ENCODE results near the gene PSME1. TPM values are rescaled to one million over a fixed set of nuclear protein-coding genes. Genes with fewer than 3 reads are reported as not detected.

The PSME1 gene
- total and polyA plus RNA-seq, 11 donors = 87.3 to 331 (median 113) TPM

DNA sequence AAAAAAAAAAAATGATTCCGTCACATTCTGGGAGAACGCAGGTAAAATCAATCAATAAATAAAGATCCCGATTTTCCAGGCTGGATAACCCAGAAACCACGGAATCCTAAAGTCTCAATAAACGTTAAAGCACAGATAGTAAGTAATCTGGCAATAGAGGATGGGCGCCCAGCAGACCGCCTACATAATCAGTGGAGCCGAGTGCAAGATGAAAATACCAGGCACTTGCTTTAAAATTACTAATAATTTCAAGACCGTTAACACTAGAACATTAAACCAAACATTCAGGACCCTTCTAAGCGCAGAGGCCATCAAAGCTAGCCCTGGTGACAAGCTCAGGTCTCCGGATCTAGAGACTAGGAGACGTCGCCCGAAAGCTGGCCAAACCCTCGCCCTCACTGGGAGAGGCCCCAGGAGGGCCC is 22.6 kb upstream of the PSME1 start:
- peaks cover 3 to 39% (median 24%) of the 10 kb centered on the region in 12 donors for H3K4me1 ChIP-seq
- 19 to 22% (median 20%) methylated on average over 15 of the region's 15 CpGs for WGBS, 4 donors
- no peaks in the 10 kb centered on the region for H3K9me3 ChIP-seq
- H3K27ac ChIP-seq = peak overlapping the region; percentile 95 to 100 (median 97)
- H3K4me3 ChIP-seq = peak overlapping the region; percentile 48 to 79 (median 71)
- peak in 1 of 4 donors; percentile 0 for ATAC-seq
- TF ChIP-seq, protein P1, sequence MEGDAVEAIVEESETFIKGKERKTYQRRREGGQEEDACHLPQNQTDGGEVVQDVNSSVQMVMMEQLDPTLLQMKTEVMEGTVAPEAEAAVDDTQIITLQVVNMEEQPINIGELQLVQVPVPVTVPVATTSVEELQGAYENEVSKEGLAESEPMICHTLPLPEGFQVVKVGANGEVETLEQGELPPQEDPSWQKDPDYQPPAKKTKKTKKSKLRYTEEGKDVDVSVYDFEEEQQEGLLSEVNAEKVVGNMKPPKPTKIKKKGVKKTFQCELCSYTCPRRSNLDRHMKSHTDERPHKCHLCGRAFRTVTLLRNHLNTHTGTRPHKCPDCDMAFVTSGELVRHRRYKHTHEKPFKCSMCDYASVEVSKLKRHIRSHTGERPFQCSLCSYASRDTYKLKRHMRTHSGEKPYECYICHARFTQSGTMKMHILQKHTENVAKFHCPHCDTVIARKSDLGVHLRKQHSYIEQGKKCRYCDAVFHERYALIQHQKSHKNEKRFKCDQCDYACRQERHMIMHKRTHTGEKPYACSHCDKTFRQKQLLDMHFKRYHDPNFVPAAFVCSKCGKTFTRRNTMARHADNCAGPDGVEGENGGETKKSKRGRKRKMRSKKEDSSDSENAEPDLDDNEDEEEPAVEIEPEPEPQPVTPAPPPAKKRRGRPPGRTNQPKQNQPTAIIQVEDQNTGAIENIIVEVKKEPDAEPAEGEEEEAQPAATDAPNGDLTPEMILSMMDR (IDR thresholded peaks at IDR 0.05) = no peak
- TF ChIP-seq POLR2A (IDR thresholded peaks at IDR 0.05) = no peak
- intact Hi-C loops (cut with DNase I) = loop anchor here in 1 of 10 donors (5.0 kb wide), 1 partner anchor 34 kb away; the partner anchor contains the start of genes PSME2 and RNF31
- DNase-seq = no peak
- H3K36me3 ChIP-seq = peaks cover 0 to 22% (median 16%) of the 10 kb centered on the region in 9 donors
- H3K27me3 ChIP-seq = no peaks in the 10 kb centered on the region

DNA sequence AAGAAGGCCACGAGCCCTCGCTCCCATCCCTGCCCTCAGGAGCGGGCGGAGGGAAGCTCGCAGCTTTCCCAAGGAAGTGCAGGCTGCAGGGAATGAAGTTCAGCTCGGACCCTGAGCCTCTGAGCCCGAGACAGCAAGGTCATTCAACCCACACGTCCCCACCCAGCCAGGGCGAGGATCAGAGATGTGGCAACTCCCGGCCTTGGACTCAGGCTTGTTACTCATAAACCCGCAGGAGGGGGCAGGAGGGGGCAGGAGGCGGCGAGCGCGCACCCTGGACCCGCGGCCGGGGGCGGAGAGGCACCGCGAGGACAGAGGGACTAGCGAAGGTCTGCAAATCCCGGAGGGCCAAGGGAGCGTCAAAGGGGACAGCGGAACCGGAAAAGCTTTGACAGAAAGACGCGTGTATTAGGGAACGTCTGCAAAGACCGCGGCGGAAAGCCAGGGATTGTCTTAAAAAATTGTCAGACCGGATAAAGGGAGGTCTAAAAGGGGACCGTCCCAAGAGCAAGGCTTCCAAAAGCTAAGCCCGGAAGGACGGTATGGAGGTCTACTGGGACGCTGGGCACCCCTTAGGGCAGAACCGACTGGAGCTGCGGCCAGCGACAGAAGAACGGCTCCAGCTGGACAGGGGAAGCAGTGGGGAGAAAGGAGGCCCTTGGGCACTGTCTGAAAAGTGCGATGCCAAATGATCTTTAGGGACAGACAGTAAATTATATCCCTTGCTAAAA is 22.0 kb upstream of the PSME1 start:
- peaks cover 0 to 28% (median 22%) of the 10 kb centered on the region in 9 donors for H3K36me3 ChIP-seq
- no peaks in the 10 kb centered on the region for H3K27me3 ChIP-seq
- 0 to 1% (median 1%) methylated on average over 39 to 42 of the region's 42 CpGs for WGBS, 4 donors
- ATAC-seq = peak; percentile 45 to 64 (median 59)
- peaks cover 0 to 33% (median 20%) of the 10 kb centered on the region in 12 donors for H3K4me1 ChIP-seq
- DNase-seq = peak; percentile 89 to 92 (median 90)
- intact Hi-C loops (cut with DNase I) = loop anchor here in 5 of 10 donors (1.0 to 5.0 kb wide), 8 partner anchors 17 to 75 kb away; partner anchors contain the start of genes IRF9 (in 3 of the 5), EMC9 (in 2 of the 5), PSME2 (in 2 of the 5) and FITM1 (in 1 of the 5)
- TF ChIP-seq, protein P1 (IDR thresholded peaks at IDR 0.05) = peak in 1 of 12 donors; percentile 5
- TF ChIP-seq POLR2A (IDR thresholded peaks at IDR 0.05) = peak in 1 of 2 donors; percentile 59
- no peaks in the 10 kb centered on the region for H3K9me3 ChIP-seq
- H3K4me3 ChIP-seq = peak overlapping the region; percentile 48 to 79 (median 71)
- H3K27ac ChIP-seq = peak overlapping the region; percentile 95 to 100 (median 97)

DNA sequence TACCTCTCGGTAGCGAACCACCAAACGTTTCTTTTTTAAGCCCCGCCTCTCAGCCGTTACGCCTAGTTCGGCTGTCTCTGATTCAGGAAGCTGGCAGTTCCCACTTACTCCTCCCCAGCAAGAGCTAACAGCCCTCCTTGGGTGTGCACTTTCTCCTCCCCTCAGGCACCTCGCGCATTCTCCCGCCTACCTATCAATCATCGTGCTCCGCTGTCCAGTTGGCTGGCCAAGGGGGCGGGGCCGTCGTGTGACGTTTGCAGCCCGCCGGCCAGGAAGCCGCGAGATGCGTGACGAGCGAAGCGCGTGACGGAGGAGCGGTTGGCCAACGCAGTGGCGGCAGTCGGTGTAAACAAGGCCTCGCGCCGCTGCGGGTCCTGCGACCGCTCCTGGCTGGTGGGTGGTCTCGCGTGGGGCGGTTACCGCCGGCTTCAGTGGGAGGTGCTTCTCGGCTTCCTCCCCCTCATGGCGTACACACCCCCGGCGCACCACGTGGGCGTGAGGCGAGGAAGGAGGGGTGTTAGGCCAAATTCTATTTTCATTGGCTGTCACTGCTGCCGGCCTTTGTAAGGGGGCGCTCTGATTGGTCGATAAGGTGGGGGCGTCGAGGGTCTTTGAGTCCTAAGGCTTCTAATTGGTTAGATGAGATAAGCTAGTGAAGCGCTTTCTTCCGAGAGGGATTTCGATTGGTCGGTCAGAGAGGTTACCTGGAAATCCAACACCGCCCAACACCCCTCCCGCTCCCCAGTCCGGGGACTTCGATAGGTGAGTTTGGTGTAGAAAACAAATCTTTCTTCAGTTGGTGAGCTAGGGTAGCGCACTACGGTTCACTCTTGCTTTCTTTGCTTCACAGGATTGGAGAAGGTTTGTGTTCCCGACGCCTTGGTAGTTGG is 21.2 kb upstream of the PSME1 start, which contains the start of the genes DCAF11 and NRL:
Gene DCAF11 (plus strand): TSS at position 246 of the 890 bp plus-strand sequence. CDS start 818 bp downstream, outside the sequence.
Gene NRL (minus strand): TSS at position 418 of the 890 bp plus-strand sequence. CDS start 32,101 bp downstream, outside the sequence.
- peak; percentile 93 to 95 (median 94) for ATAC-seq
- Histone ChIP-seq H3K27ac (peak within 1 kb of the TSS; percentile 95 to 100 (median 97)), H3K4me1 (peaks cover 0 to 31% (median 18%) of the 10 kb centered on the region in 12 donors), H3K27me3 (no peaks in the 10 kb centered on the region), H3K36me3 (peaks cover 0 to 36% (median 30%) of the 10 kb centered on the region in 9 donors), H3K4me3 (peak within 1 kb of the TSS; percentile 48 to 79 (median 71)), H3K9me3 (no peaks in the 10 kb centered on the region)
- 0% methylated on average over 44 to 65 of the region's 65 CpGs for whole genome bisulfite sequencing, 4 donors
- peak; percentile 99 for DNase-seq
- TF ChIP-seq, protein P1 (IDR thresholded peaks at IDR 0.05) = peak in 2 of 12 donors; percentile 22 to 36
- peak in 1 of 2 donors; percentile 9 for TF ChIP-seq POLR2A (IDR thresholded peaks at IDR 0.05)
- intact Hi-C loops (cut with DNase I) = loop anchor here in 5 of 10 donors (1.0 to 5.0 kb wide), 8 partner anchors 16 to 74 kb away; partner anchors contain the start of genes IRF9 (in 3 of the 5), EMC9 (in 2 of the 5), PSME2 (in 2 of the 5) and FITM1 (in 1 of the 5)
